Fibroblast of villous mesenchyme (primary cell): ENCODE data around the gene KCNJ3. TPM values are rescaled to one million over a fixed set of nuclear protein-coding genes. Genes with fewer than 3 reads are reported as not detected.

Experiments
- DNase-seq: peaks from one replicate; pipeline ENCODE4 v3.0.0-alpha.2; 2010; ENCODE audit warnings: low read depth
- H3K4me3 ChIP-seq: 2 replicates; pipeline ENCODE4 v1.5.1; 2011; ENCODE audit warnings: low read depth, mild to moderate bottlenecking, low read length
- total RNA-seq: library from RNA; depleted of rRNA; stranded (reverse); fragments of >200 nt; gene quantifications from 2 replicates; pipeline ENCODE4 v1.2.3, GENCODE V29; 2012
- TF ChIP-seq, protein P1 (sequence below): IDR thresholded peaks from 2 replicates; pipeline ENCODE4 v1.5.1; 2012; ENCODE audit warnings: low read depth, mild to moderate bottlenecking, low read length; ENCODE audit not compliant: insufficient read depth

KCNJ3 gene, protein sequence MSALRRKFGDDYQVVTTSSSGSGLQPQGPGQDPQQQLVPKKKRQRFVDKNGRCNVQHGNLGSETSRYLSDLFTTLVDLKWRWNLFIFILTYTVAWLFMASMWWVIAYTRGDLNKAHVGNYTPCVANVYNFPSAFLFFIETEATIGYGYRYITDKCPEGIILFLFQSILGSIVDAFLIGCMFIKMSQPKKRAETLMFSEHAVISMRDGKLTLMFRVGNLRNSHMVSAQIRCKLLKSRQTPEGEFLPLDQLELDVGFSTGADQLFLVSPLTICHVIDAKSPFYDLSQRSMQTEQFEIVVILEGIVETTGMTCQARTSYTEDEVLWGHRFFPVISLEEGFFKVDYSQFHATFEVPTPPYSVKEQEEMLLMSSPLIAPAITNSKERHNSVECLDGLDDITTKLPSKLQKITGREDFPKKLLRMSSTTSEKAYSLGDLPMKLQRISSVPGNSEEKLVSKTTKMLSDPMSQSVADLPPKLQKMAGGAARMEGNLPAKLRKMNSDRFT
- not detected in 2 replicates for total RNA-seq

DNA sequence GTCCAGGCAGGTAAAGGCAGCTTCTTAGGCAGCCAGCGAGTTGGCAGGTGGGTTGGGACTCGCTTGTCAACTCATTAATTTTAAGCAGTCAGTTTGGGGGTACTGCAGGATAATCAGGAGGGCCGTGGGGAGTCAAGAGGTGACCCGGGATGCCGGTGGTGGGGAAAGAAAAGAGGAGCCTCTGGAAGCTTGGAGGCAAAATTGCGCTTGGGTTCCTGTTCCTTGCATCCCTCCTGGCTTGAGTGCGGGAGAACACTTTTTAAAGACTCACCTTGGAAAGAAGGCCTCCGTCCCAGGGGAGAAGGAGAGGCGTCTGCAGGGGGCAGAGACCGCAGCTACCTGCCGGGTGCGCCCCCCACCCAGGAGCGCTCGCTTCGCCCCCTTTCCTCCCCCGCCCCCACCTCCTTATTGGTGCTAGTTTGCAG, at the start of gene KCNJ3:
KCNJ3 (plus strand) TSS at position 400 of the 425 bp plus-strand sequence. CDS start 81 bp downstream, outside the sequence.
- no peak for DNase-seq
- TF ChIP-seq, protein P1, sequence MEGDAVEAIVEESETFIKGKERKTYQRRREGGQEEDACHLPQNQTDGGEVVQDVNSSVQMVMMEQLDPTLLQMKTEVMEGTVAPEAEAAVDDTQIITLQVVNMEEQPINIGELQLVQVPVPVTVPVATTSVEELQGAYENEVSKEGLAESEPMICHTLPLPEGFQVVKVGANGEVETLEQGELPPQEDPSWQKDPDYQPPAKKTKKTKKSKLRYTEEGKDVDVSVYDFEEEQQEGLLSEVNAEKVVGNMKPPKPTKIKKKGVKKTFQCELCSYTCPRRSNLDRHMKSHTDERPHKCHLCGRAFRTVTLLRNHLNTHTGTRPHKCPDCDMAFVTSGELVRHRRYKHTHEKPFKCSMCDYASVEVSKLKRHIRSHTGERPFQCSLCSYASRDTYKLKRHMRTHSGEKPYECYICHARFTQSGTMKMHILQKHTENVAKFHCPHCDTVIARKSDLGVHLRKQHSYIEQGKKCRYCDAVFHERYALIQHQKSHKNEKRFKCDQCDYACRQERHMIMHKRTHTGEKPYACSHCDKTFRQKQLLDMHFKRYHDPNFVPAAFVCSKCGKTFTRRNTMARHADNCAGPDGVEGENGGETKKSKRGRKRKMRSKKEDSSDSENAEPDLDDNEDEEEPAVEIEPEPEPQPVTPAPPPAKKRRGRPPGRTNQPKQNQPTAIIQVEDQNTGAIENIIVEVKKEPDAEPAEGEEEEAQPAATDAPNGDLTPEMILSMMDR: no peak
- no peak within 1 kb of the TSS for H3K4me3 ChIP-seq

DNA sequence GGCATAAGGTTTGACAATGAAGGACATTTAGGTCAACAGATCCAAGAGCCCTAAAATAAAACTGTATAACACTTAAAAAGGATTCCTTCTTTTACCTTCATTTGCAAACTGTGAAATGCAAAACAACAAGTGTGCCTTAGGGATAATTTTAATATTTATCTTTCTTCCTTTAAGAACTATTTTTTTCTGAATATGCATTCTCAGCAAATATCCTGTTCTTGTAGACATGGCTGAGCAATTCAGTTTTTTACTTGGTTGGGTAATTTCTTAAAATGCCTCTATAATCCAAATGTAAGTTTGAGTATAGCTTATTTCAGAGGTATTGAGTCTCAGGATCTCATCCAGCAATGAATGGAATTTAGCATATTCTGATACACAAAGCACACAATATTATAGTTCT, 43.0 kb upstream of the KCNJ3 start:
- DNase-seq: no peak
- H3K4me3 ChIP-seq: no peak overlapping the region
- TF ChIP-seq, protein P1: no peak

DNA sequence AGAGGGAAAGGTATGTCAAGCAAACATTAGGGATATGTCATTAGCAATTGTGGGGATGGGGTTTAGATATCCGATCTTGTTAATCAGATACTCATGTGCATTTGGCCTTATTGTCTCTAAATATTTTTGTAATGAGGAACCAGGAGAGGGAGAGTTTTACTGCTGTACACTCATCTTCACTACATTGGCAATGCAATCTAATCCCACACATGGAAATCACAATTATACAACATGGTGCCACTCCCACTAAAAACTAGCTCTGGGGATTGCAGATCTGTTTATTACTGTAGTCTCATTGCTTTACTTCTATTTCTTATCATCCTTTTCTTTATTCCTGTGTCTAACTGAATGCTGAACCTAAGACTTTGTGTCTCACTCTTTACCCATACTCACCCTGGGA, 39.6 kb upstream of the KCNJ3 start:
- TF ChIP-seq, protein P1: no peak
- no peak for DNase-seq
- H3K4me3 ChIP-seq: no peak overlapping the region

DNA sequence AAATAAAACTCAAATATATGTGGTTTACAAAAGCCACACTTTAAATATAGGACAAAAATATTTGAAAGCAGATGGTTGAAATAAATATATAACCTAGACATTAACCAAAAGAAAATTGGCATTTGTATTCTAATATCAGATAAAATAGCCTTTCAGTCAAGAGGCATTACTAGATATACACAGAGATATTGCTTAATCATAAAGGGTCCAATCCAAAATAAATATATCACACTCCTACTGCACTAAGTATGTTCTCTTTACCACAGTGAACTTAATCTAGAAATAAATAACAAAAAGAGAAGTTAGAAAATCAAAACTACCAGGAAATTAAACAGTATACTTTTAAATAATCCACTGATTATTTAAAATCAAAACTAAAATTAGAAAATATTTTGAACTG, 34.2 kb upstream of the KCNJ3 start:
- TF ChIP-seq, protein P1: no peak
- no peak for DNase-seq
- H3K4me3 ChIP-seq: no peak overlapping the region

DNA sequence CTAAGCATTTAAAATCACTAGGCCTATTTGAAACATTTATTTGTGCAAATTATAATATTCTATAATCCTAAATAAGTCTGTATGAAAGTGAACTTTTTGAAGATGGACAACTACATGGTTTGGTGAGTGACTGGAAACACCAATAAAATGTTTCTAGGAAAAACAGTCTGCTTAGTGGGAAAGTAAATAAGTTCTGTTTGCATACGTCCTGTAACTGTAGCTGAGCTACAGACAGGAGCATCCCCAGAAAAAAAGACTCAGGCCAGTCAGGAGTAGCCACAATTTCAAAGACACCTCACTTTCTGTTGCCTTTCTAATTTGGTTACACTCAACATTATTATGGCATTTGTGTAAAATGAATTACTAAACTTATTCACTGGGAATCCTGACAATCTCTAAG, 28.4 kb upstream of the KCNJ3 start:
- H3K4me3 ChIP-seq: no peak overlapping the region
- DNase-seq: no peak
- TF ChIP-seq, protein P1: no peak

DNA sequence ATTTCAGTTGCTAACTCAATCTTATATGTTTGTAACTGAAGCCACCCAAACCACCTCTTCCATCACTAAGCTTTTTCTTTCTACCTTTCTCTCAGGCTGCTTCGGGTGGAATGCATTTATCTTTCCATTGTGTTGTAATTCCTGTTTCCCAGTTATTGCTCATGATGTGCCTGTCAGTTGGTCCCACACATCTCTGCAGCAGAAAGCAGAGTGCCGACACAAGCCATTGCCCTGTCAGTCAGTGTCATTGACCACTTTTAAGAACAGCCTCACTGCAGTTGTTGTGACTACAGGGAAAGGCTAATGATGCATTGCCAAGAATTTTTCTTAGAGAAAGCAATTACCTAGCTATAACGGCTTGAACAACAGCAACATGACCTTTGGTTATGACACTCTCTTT, 24.8 kb upstream of the KCNJ3 start:
- no peak overlapping the region for H3K4me3 ChIP-seq
- no peak for DNase-seq
- TF ChIP-seq, protein P1: no peak
